GM18868 (cell line): ENCODE measurements around the gene TPRA1.
A peak's percentile ranks its signal among the peaks of the same experiment; 100 is the strongest.

ENCODE experiments used
- ATAC-seq: cut with Tn5 transposase; IDR thresholded peaks from one replicate; pipeline ENCODE4 v1.9.1; 2021; ENCODE audit warnings: mild to moderate bottlenecking, moderate library complexity; ENCODE audit not compliant: unreplicated experiment

Gene TPRA1

DNA sequence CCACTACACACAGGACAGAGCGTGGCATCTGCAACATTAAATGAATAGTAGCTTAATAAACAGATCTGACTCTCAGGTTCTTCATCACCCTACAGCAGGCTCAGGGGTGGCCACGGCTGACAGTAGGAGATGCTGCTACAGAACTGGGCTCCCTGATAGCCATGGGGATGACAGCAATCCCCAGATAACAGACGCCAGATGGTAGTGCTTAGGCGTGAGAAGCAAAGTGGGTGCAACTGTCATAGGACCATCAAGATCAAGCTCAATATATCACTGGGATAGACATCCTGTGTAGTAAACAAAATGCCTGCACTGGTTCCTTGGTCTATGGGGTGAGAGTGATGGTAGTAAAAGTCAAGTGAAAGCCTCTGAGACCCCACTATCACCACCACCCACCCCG lies 2.6 kb upstream of the TPRA1 start:
- no peak for ATAC-seq

DNA sequence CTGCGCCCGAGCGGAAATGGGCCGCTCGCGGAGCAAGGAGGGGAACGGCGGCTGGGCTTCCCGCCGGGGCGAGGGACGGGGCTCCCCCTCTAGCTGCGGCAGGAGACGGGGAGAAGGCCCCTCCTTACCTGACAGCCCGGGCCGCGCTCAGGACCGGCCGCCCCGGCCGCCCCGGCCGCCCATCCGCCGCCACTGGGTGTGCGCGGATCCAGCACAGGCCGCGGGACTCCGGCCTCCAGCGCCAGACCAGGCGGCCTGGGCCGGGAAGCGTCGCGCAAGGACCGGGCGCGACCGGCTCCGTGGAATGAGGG lies 296 bp downstream of the TPRA1 start:
- peak; percentile 33 for ATAC-seq

- no peak for ATAC-seq
Observed at GRCh38 chr3:127589600-127590281, 792 bp downstream of the TPRA1 start.

DNA sequence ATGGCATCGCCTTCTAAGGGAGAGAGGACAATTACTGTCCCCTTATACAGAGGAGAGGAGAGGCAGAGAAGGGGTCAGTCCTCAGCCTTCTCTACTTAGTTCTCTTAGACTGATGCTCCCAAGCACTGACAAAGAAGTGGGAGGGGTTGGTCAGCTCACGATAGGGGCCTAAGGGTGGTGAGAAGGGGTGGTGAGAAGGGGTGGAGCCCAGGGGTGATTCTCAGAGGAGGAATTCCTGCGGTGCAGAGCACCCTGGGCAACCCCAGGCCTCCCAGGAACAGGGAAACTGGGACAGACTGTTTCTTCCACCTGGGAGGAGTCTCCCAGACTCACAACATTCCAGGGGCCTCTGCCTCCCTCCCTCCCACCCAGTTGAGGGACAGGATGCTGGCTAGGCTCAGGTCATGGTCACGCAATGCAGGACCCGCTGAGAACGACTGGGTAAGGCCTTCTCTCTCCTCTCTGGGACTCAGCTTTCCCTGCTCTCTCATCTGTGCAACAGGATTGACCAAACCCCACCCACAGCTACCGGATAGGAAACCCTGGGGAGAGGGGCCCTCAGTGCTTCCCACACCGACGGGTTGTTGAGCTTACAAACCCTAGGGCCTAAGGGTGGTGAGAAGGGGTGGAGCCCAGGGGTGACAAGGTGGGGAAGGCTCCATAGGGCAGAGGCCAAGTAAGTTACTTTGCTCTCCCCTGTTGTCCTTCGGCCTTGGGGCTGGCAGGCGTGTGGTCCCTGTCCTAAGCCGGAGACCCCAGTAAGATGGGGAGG lies 1.5 kb downstream of the TPRA1 start:
- no peak for ATAC-seq

DNA sequence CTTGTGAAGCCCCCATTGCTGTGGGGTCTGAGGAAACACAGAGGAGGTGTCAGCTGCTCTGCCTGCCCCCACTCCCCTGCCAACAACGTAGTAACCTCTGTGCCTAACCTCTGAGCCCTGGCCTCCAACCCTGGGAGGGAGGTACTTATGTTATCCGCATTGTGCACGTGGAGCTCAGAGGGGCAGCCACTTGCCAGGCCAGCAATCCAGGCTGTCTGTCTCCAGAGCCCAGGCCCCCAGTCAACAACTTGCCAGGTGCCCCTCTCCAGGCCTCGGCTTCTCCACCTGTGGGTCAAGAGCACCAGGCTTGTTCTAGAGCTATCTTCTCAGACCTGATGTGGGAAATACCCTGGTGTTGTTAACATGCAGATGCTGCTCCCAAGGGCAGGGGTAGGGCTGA lies 2.7 kb downstream of the TPRA1 start:
- no peak for ATAC-seq

- ATAC-seq: no peak
Observed at GRCh38 chr3:127585813-127586413, 4.6 kb downstream of the TPRA1 start.

- no peak for ATAC-seq
Observed at GRCh38 chr3:127585163-127585812, 5.2 kb downstream of the TPRA1 start.

DNA sequence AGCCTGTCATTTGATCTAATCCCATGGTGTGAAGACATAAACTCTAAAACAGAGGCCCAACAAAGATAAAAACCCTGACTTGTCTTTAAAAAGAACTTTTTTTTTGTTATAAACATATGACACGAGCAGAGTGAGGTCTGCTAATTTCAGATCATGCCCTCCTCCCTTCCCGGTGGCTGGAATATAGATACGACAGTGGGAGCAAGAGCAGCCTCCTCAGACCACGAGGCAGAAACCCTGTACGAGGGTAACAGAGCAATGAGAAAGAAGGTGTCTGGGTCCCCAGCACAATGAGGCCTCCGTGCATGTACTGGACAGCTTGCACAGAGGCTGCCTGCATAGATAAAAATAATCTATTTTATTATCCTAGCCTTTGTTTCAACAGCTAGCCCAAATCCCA lies 5.8 kb downstream of the TPRA1 start:
- no peak for ATAC-seq

DNA sequence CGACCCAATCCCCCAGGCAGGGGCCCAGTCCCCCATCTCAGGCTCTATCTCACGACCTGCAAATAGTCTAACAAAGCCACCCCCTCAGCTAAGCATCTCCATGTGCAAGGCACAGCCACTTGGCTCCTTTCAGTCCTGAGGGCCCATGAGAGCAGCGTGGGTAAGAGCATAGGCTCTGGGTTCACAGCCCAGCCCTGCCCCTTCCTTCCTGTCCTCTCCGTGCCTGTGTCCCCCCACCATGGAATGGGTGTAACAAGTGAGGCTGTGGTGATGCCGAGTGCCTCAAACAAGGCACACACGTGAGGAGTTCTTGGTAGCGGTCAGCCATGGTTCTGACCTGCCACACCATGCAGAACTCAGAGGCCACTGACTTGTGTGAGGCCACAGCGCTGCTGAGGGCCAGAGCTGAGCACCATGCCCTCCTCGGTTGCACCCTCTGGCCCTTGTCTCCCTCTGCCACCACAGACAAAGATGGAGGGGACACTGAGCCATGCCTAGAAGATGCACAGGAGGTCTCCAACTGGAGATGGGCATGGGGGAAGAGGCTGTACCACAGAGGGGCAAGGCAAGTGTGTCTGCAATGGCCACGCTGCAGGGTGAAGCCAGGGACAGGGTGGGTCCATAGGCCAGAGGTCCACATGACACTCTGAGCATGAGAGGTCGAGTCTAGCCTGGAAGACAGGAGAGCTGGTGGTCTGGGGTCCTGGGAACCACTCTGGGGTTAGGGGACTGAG lies 10.0 kb downstream of the TPRA1 start:
- no peak for ATAC-seq

- no peak for ATAC-seq
Observed at GRCh38 chr3:127578802-127579201, 11.7 kb downstream of the TPRA1 start.

DNA sequence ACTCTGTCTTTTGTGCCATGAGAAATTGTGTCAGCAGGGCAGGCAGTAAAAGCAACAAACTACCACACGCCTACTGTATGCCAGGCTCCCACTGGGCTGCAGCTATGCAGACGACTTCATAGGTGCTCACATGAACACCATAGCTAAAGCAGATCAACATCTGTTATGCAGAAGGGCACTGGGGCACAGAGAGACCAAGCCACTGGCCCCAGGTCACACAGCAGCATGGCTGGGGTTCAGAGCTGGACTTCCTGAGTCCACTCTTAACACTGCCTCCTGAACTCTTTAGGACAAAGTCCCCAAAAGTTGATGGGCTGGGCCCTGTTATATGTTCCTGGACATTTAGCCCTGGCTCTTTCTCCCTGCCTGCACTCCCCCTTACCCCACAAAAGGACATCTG lies 12.4 kb downstream of the TPRA1 start:
- no peak for ATAC-seq

- ATAC-seq: no peak
Observed at GRCh38 chr3:127577448-127577847, 13.1 kb downstream of the TPRA1 start.

GRCh38 chr3:127574880-127575878 lies 15.4 kb downstream of the TPRA1 start:
- ATAC-seq: peak; percentile 90

- no peak for ATAC-seq
Observed at GRCh38 chr3:127573912-127574311, 16.6 kb downstream of the TPRA1 start.

GRCh38 chr3:127573401-127573800 lies 17.1 kb downstream of the TPRA1 start:
- no peak for ATAC-seq

GRCh38 chr3:127572735-127573134 lies 17.8 kb downstream of the TPRA1 start:
- ATAC-seq: no peak

DNA sequence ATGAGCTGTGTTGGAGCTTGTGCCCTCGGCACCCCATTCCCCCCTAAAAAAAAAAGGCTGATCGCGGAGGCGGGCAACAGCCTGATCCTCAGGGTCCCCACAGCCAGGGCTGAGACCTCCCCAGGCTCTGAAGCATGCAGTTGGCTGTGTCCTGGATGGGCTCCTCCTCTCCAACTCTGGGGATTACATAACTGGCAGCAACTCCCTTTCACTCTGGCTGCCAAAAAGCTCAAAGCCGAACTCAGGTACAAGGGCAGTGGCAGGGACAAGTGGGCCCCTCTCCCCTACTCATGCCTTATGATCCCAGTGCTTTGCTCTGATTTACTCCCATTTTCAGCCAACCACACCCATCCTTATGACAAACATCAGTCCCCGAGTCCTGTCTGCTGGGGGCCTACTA lies 18.3 kb downstream of the TPRA1 start:
- no peak for ATAC-seq

- no peak for ATAC-seq
Observed at GRCh38 chr3:127570520-127570919, 20.0 kb downstream of the TPRA1 start.

- no peak for ATAC-seq
Observed at GRCh38 chr3:127569160-127569559, 21.4 kb downstream of the TPRA1 start.

GRCh38 chr3:127568586-127568985 lies 21.9 kb downstream of the TPRA1 start:
- no peak for ATAC-seq
